Loucy (cell line): ENCODE measurements around the gene IL36RN.

Source experiments
- CTCF ChIP-seq: fragments of 200-600 bp; sonication (generic); conservative IDR thresholded peaks from 2 replicates; pipeline ENCODE4 v1.5.1; 2014; ENCODE audit warnings: mild to moderate bottlenecking, antibody characterized with exemption, low read length
- EZH2phosphoT487 ChIP-seq: fragments of 200-600 bp; IDR thresholded peaks from 2 replicates; pipeline ENCODE4 v1.6.1; 2018; ENCODE audit warnings: antibody characterized with exemption, mild to moderate bottlenecking, moderate library complexity, borderline replicate concordance

GRCh38 chr2:113021312-113021711 lies 37.7 kb upstream of the IL36RN start:
- TF ChIP-seq CTCF: no peak
- TF ChIP-seq EZH2phosphoT487: no peak
